Endometrial microvascular endothelial cells (primary cell): ENCODE data around the gene HMGN4. TPM values are rescaled to one million over a fixed set of nuclear protein-coding genes. Genes with fewer than 3 reads are reported as not detected.

Experiments used
- in situ Hi-C: cut with HindIII; loops from 2 replicates; pipeline ENCODE4 v1.10.0; 2017; ENCODE audit warnings: low sequenced_read_pairs, low pct_unique_long_range_greater_than_20kb; ENCODE audit errors: inconsistent ontology term
- total RNA-seq: library from RNA; depleted of rRNA; stranded (reverse); fragments of >200 nt; gene quantifications from one replicate; pipeline ENCODE4 v1.2.3, GENCODE V29; 2015; ENCODE audit errors: inconsistent ontology term

HMGN4 gene
- total RNA-seq, 1 donor from 2014 or later: 93.8 TPM

DNA sequence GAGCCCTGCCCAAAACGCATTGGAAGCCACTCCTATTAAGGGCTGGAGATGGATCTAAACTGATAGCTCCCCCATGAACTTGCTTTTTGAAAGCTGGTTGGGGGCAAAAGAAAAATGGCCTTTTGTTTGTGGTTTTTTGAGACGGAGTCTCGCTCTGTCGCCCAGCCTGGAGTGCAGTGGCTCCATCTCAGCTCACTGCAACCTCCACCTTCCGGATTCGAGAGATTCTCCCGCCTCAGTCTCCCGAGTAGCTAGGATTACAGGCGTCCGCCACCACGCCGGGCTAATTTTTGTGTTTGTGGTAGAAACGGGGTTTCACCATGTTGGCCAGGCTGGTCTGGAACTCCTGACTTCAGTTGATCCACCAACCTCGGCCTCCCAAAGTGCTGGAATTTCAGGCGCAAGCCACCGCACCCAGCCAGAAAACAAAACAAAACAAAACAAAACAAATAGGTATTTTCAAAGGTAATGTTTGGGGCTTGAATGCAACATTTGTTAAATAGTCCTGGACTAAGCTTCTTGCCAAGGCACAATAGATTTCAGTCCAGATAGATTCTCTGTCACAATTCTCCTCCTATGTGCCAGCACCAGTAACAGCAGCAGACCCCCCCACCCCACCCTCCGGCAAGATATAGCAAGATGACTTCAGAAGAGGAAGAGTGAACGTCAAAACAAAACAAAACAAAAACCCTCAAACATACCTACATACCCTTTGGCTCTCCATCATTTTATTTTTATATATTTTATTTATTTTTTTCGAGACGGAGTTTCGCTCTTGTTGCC, 32.1 kb downstream of the HMGN4 start:
- in situ Hi-C loops: no loop called here

- in situ Hi-C loops: no loop called here
These were observed 33.6 kb downstream of the HMGN4 start for GRCh38 chr6:26571592-26572296.

- in situ Hi-C loops: no loop called here
These were observed 37.4 kb downstream of the HMGN4 start for GRCh38 chr6:26575494-26575939.

GRCh38 chr6:26576407-26576843, 38.3 kb downstream of the HMGN4 start:
- in situ Hi-C loops: no loop called here

GRCh38 chr6:26576929-26577719, 39.0 kb downstream of the HMGN4 start:
- in situ Hi-C loops: no loop called here

- in situ Hi-C loops: no loop called here
These were observed 39.5 kb downstream of the HMGN4 start for GRCh38 chr6:26577720-26578072.

- in situ Hi-C loops: no loop called here
These were observed 40.1 kb downstream of the HMGN4 start for GRCh38 chr6:26578279-26578678.

DNA sequence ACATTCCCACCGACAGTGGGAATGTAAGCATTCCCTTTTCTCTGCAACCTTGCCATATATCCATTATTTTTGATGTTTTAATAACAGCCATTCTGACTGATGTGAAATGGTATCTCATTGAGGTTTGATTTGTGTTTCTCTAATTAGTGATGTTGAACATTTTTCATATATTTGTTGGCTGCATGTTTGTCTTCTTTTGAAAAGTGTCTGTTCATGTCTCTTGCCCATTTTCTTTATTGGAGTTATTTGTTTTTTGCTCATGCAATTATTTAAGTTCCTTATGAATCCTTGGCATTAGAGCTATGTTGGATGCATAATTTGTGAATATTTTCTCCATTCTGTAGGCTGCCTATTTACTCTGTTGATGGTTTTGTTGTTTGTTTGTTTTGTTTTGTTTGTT, 40.6 kb downstream of the HMGN4 start:
- in situ Hi-C loops: no loop called here

GRCh38 chr6:26581164-26581915, 43.2 kb downstream of the HMGN4 start:
- in situ Hi-C loops: no loop called here

DNA sequence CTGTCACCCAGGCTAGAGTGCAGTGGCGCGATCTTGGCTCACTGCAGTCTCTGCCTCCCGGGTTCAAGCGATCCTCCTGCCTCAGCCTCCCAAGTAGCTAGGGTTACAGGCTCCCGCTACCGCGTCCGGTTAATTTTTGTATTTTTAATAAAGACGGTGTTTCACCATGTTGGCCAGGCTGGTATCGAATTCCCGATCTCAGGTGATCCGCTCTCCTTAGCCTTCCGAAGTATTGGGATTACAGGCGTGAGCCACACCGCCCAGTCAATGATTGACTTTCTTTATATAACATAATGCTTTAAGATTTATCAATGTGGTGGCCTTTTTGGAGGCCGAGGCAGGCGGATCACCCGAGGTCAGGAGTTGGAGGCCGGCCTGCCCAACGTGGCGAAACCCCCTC, 50.8 kb downstream of the HMGN4 start:
- in situ Hi-C loops: no loop called here

DNA sequence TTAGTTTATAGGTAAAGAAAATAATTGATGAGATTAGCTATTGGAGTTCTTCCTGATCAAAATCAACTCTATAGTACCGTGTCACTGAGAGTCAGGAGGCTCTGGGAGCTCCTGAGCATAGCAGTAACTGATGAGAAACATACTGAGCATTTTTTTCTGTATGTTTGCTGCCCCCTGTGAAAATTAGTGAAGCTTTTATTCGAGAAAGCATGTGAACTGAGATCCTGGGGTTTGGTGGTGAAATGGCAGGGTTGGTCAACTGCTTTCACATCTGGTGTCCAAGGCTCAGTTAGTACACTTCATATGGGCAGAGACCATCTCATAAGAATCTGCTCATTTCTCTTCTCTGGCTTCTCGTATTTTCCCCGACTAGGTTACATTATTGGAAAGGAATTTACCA, 54.5 kb downstream of the HMGN4 start:
- in situ Hi-C loops: no loop called here

GRCh38 chr6:26593278-26594130, 55.3 kb downstream of the HMGN4 start:
- in situ Hi-C loops: no loop called here

DNA sequence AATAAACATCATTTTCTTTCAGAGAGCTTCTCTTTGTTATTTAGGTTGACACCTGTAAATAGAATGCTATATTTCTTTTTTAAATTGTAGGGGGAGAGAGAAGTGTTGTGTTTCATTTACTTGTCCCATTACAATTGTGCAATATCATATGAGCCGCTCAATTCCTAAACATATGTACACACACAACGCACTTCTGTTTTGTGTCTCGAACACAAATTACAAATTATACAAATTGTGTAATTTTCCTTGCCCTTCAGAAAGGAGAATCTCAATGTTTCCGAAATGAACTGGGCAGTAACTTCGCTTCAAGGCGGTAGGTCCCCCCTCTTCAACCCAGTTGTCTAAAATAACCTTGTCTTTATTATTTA, 55.9 kb downstream of the HMGN4 start:
- in situ Hi-C loops: no loop called here

DNA sequence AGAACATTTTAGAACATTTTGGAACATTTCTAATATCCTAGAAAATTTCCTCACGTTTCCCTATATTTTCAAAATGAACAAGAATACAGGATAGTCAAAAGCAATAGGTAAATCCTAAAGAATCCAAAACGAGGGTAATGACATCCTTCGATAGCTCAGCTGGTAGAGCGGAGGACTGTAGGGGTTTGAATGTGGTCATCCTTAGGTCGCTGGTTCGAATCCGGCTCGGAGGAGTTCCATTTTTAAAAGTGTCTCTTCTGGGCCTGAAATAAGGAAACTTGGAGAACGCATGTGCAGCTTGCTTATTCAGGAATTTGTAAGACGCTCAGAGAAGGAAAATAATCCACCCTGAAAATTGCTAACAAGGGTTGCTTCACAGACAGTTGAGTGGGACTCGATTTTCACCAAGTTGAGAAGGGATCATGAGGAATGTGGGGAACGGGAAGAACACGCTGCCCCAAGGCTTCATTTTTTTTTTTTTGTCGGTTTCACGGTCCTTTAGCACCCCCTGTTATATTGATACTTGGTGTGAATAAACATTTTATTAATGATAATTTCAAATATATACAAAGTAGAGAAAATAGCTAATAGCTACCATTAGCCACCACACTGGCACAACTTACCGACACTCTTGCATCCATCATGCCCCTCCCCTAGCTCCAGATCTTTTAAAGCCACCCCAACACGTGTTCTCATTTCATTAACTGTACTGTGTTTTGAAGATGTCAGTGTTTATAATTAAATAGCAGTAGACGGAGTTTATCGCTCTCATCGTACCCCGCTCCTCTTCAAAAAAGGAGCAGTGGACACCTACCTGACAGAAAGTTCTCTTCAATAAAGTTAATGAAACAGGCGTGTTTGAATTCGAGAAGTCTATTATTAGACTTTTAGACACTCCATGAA, 56.8 kb downstream of the HMGN4 start:
- in situ Hi-C loops: no loop called here

DNA sequence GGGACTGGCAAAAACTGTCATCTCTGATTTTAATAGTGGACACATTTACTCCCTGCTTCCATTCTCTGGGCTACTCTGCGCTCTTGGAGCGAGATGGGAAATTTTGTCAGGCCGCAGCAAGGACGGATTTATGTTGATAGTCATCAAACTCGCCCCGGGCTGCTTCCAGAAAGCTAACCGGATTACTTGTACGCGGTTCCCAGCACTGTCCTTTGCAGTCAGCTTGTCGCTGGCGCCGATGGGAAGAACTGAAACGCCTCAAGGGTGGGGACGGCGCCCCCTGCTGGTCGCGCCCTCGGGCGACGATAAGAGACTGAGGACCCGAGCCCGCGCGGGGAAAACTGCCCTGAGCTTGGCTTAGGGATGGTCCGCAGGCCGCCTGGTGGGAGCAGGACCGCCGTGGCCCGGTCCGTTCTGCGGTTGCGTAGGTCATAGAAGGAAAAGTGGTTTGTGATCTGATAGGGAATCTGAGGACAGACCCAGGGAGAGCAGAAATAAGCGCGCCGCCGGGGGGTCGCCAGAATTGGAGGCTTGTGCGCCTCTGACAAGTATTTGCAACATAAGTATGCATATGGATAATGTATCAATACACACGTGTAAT, 57.6 kb downstream of the HMGN4 start:
- in situ Hi-C loops: no loop called here
